Measurements from ENCODE around the gene FAM50A.

- TF ChIP-seq GATA2 (IDR thresholded peaks at IDR 0.05; ENCODE audit: low read depth, low read length) (no peak), GATA3 (IDR thresholded peaks at IDR 0.05; ENCODE audit: low read depth, low read length) (no peak)
These were observed 29.7 kb downstream of the FAM50A start for GRCh38 chrX:154473683-154474082.

Data from SH-SY5Y (cell line).